Endothelial cell of umbilical vein (primary cell): ENCODE measurements around the gene TSC22D1. TPM values are rescaled to one million over a fixed set of nuclear protein-coding genes. Genes with fewer than 3 reads are reported as not detected.

ENCODE experiments used
- BruUV-seq: library from RNA; stranded (reverse); fragments of 400-500 nt; replicated peaks from 2 replicates; lab custom pipeline; 2021; lab: Mats Ljungman, UMichigan
- CTCF ChIA-PET: fragments of 300-600, 350-600 bp; sonication (Branson Sonifier 250); formaldehyde crosslinking; loops from one replicate; lab custom pipeline; 2021; ENCODE audit warnings: antibody characterized with exemption, inconsistent platforms; lab: Charles Lee
- POLR2A ChIA-PET: fragments of 300-600, 350-600 bp; sonication (Branson Sonifier 250); formaldehyde crosslinking; loops from one replicate; lab custom pipeline; 2021; ENCODE audit warnings: antibody characterized with exemption, inconsistent platforms; lab: Charles Lee
- DNase-seq: peaks from one replicate; pipeline ENCODE4 v3.0.0-alpha.2; 2011; ENCODE audit warnings: low read depth, low spot score
- FAIRE-seq: peaks from 2 replicates; lab custom pipeline; 2011; peaks lifted over from hg19 to GRCh38; lab: Jason Lieb, UNC
- H2AFZ ChIP-seq: 2 replicates; pipeline ENCODE4 v1.6.0; 2012; ENCODE audit warnings: low read depth, low read length, control low read depth, inconsistent platforms
- H3K27ac ChIP-seq: 2 replicates; pipeline ENCODE4 v1.5.1; 2011; ENCODE audit warnings: low read depth, mild to moderate bottlenecking, control low read depth, low read length, moderate library complexity; ENCODE audit not compliant: insufficient read depth
- H3K27me3 ChIP-seq, 2 experiments: 2 replicates each; pipeline versions ENCODE4 v1.6.0 to v1.6.1; 2011; ENCODE audit warnings: low read length in 2 of 2, mixed read lengths in 1 of 2; ENCODE audit not compliant: control insufficient read depth in 2 of 2, insufficient read depth in 2 of 2
- H3K36me3 ChIP-seq, 2 experiments: 2 replicates in 1 of 2; 3 replicates in 1 of 2; pipeline ENCODE4 v1.5.1; 2011; ENCODE audit warnings: low read length in 2 of 2, mild to moderate bottlenecking in 1 of 2, moderate library complexity in 1 of 2; ENCODE audit not compliant: control insufficient read depth in 2 of 2, insufficient read depth in 2 of 2; ENCODE audit errors: extremely low read depth in 1 of 2
- H3K4me1 ChIP-seq: 3 replicates; pipeline ENCODE4 v1.5.1; 2011; ENCODE audit warnings: mild to moderate bottlenecking, low read length; ENCODE audit not compliant: control insufficient read depth, insufficient read depth; ENCODE audit errors: extremely low read depth
- H3K4me2 ChIP-seq: 2 replicates; pipeline ENCODE4 v1.6.1; 2011; ENCODE audit warnings: low read length, control low read depth, mixed read lengths; ENCODE audit not compliant: insufficient read depth
- H3K4me3 ChIP-seq, 3 experiments: fragments of 200-600 bp in 1 of 3; sonication (generic), shearing (Covaris generic) in 1 of 3; replicated peaks in 1 of 3; 2 replicates each; pipeline ENCODE4 v1.5.1; 2011 to 2016; ENCODE audit warnings: control low read depth in 3 of 3, low read length in 3 of 3, mild to moderate bottlenecking in 2 of 3, inconsistent platforms in 1 of 3, low read depth in 1 of 3, moderate library complexity in 1 of 3; ENCODE audit not compliant: insufficient read depth in 1 of 3
- H3K79me2 ChIP-seq: 2 replicates; pipeline ENCODE4 v1.6.0; 2012; ENCODE audit warnings: low read length, inconsistent platforms; ENCODE audit not compliant: control insufficient read depth, insufficient read depth
- H3K9ac ChIP-seq: replicated peaks from 2 replicates; pipeline ENCODE3; 2011; ENCODE audit warnings: low read length, control low read depth; ENCODE audit not compliant: insufficient read depth; ENCODE audit errors: extremely low read depth
- H3K9me1 ChIP-seq: replicated peaks from 3 replicates; pipeline ENCODE4 v1.6.0; 2011; ENCODE audit warnings: mild to moderate bottlenecking, low read length; ENCODE audit not compliant: control insufficient read depth, insufficient read depth; ENCODE audit errors: extremely low read depth
- H3K9me3 ChIP-seq: replicated peaks from 2 replicates; pipeline ENCODE4 v1.5.1; 2012; ENCODE audit warnings: low read length, inconsistent platforms; ENCODE audit not compliant: control insufficient read depth, insufficient read depth
- H4K20me1 ChIP-seq: replicated peaks from 2 replicates; pipeline ENCODE3; 2011; ENCODE audit warnings: mild to moderate bottlenecking, low read length; ENCODE audit not compliant: control insufficient read depth, insufficient read depth; ENCODE audit errors: extremely low read depth
- FOS ChIP-seq: IDR thresholded peaks from 2 replicates; pipeline ENCODE4 v1.6.1; 2011; ENCODE audit warnings: mild to moderate bottlenecking, low read length, moderate library complexity, borderline replicate concordance; ENCODE audit not compliant: insufficient read depth
- JUN ChIP-seq: IDR thresholded peaks from 2 replicates; pipeline ENCODE4 v1.6.1; 2011; ENCODE audit warnings: borderline replicate concordance, low read depth; ENCODE audit not compliant: insufficient read length, insufficient read depth
- MYC ChIP-seq: IDR thresholded peaks from one replicate; pipeline ENCODE4 v1.6.1; 2011; ENCODE audit warnings: mild to moderate bottlenecking, low read depth, low read length
- POLR2A ChIP-seq: IDR thresholded peaks from 2 replicates; pipeline ENCODE4 v1.6.1; 2012; ENCODE audit warnings: low read depth, mild to moderate bottlenecking, control low read depth, low read length
- POLR2AphosphoS5 ChIP-seq: IDR thresholded peaks from 2 replicates; pipeline ENCODE4 v1.6.1; 2012; ENCODE audit warnings: low read depth, mild to moderate bottlenecking, control low read depth, low read length, moderate library complexity; ENCODE audit not compliant: insufficient read depth
- dilution Hi-C: fragments of 300-500 bp; cut with MboI; formaldehyde crosslinking; loops from one replicate; pipeline ENCODE4 v1.15.0; 2019; ENCODE audit warnings: low sequenced_read_pairs; ENCODE audit not compliant: extremely low pct_ligation_motif_present
- intact Hi-C: fragments of 100-400 bp; cut with micrococcal nuclease; formaldehyde crosslinking; loops from one replicate; pipeline ENCODE4 v1.10.0; 2022
- polyA plus RNA-seq, 4 experiments: library from polyadenylated mRNA; depleted of rRNA in 3 of 4; stranded (reverse) in 3 of 4; unstranded in 1 of 4; fragments of >200 nt; gene quantifications; 2 replicates each; pipeline versions ENCODE4 v1.2.1 to v1.2.3, GENCODE V29; 2011 to 2012; ENCODE audit warnings: missing spikeins in 1 of 4
- total RNA-seq: library from RNA; stranded (reverse); gene quantifications from 2 replicates; pipeline ENCODE4 v1.2.3, GENCODE V29; 2021
- TF ChIP-seq, protein P1 (sequence below), 2 donors: IDR thresholded peaks; 1 replicate in 1 of 2; 2 replicates in 1 of 2; pipeline ENCODE4 v1.5.1; 2011; ENCODE audit warnings: low read length in 2 of 2, mild to moderate bottlenecking in 2 of 2, moderate library complexity in 2 of 2, control low read depth in 1 of 2, inconsistent platforms in 1 of 2, low read depth in 1 of 2; ENCODE audit not compliant: insufficient read depth in 1 of 2; ENCODE audit errors: extremely low read depth in 1 of 2
- TF ChIP-seq, protein P2 (sequence below): IDR thresholded peaks from 2 replicates; pipeline ENCODE4 v1.6.1; 2011; ENCODE audit not compliant: insufficient read depth, insufficient read length

TSC22D1 gene
- total and polyA plus RNA-seq, 2 donors (not counting 3 experiments of a cell fraction or from before 2014, with no cell fraction given), result 47.7 to 51.8 TPM

DNA sequence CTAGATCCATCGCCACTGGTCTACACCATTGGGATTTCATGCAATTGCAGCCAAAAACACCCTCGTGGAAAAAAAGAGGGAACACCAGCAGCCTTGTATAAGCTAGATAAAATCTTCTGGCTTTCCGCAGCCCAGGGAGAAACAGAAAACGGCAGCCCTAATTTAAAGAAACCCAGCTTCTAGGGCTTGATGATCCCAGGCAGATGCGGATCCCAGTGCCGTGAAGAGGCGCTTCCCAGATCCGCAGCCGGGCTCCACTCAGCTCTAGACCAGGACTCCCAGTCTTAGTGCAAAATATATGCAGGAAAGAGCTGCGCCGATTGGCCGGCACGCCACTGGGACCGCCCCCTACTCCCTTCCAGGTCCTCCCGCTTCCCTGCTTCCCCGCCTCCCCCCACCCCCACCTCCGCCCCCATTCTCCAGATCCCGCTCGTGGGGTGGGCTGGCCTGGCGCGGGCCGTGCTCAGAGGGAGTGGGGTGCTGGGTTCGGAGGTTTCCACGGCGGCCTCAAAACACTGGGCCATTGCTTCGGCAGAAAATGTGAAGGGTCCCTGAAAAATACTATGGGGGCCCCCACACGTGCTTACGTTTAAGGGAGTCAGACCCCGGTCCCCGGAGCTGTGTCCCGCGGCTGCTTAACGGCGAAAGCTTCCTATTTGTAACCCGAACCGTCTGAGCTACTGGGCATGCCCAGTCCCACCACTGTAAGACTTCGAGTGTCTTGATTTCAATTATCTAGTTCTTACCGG, 139.4 kb downstream of the TSC22D1 start:
- Histone ChIP-seq H3K79me2 (peaks cover 13% of the 10 kb centered on the region), H3K27me3 (no peaks in the 10 kb centered on the region), H3K4me2 (peak overlapping the region; percentile 100), H3K9me1 (no peaks in the 10 kb centered on the region), H4K20me1 (peaks cover 2% of the 10 kb centered on the region), H3K9me3 (no peaks in the 10 kb centered on the region), H3K36me3 (peaks cover 9 to 15% of the 10 kb centered on the region in 2 experiments), H3K9ac (peak overlapping the region; percentile 99), H2AFZ (no peak overlapping the region), H3K27ac (peak overlapping the region; percentile 95), H3K4me1 (peaks cover 16% of the 10 kb centered on the region), H3K4me3 (peak overlapping the region; percentile 86 to 99 (median 99))
- peak; percentile 94 for DNase-seq
- intact Hi-C loops (loop anchor here (1.0 kb wide), 4 partner anchors 35 to 386 kb away; no protein-coding TSS in a partner anchor), dilution Hi-C loops (no loop called here)
- ChIA-PET CTCF (interaction anchor here (0.6 to 7.2 kb wide), 31 partner anchors 9 to 535 kb away, joined by 3 to 121 read pairs (median 4); no protein-coding TSS in a partner anchor), POLR2A (interaction anchor here (0.6 to 3.0 kb wide), 35 partner anchors 10 to 1115 kb away, joined by 3 to 35 read pairs (median 4); partner anchors contain the start of genes CCDC122 and LACC1)
- BruUV-seq, result no TSS peak
- TF ChIP-seq, protein P1, sequence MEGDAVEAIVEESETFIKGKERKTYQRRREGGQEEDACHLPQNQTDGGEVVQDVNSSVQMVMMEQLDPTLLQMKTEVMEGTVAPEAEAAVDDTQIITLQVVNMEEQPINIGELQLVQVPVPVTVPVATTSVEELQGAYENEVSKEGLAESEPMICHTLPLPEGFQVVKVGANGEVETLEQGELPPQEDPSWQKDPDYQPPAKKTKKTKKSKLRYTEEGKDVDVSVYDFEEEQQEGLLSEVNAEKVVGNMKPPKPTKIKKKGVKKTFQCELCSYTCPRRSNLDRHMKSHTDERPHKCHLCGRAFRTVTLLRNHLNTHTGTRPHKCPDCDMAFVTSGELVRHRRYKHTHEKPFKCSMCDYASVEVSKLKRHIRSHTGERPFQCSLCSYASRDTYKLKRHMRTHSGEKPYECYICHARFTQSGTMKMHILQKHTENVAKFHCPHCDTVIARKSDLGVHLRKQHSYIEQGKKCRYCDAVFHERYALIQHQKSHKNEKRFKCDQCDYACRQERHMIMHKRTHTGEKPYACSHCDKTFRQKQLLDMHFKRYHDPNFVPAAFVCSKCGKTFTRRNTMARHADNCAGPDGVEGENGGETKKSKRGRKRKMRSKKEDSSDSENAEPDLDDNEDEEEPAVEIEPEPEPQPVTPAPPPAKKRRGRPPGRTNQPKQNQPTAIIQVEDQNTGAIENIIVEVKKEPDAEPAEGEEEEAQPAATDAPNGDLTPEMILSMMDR (IDR thresholded peaks at IDR 0.05; ENCODE audit: extremely low read depth in 1 of 2, insufficient read depth in 1 of 2, low read depth in 1 of 2, low read length in 2 of 2), result no peak
- TF ChIP-seq, protein P2, sequence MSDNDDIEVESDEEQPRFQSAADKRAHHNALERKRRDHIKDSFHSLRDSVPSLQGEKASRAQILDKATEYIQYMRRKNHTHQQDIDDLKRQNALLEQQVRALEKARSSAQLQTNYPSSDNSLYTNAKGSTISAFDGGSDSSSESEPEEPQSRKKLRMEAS, result no peak
- TF ChIP-seq MYC, result no peak
- TF ChIP-seq POLR2A, result peak; percentile 98
- no peak for TF ChIP-seq JUN
- peak; percentile 96 for TF ChIP-seq POLR2AphosphoS5
- TF ChIP-seq FOS, result no peak
- FAIRE-seq, result peak; percentile 88
